Pancreas (tissue), 10 donors: ENCODE data around the gene OR5M3. TPM values are rescaled to one million over a fixed set of nuclear protein-coding genes. Genes with fewer than 3 reads are reported as not detected.

ENCODE experiments used
- ATAC-seq, 4 donors: fragments of 200-7000 bp; cut with Tn5 transposase; one replicate each; pipeline versions ENCODE4 v1.8.0 to v1.9.1; 2020; ENCODE audit warnings: mild to moderate bottlenecking in 4 of 4, moderate library complexity in 4 of 4
- DNase-seq, 6 donors: peaks; one replicate each; pipeline ENCODE4 v3.0.0-alpha.2; 2020
- FAIRE-seq: peaks from 2 replicates; lab custom pipeline; 2012; peaks lifted over from hg19 to GRCh38; lab: Jason Lieb, UNC
- H3K27ac ChIP-seq, 4 donors: fragments of 200-600 bp; sonication (generic); 1 replicate in 3 of 4; 2 replicates in 1 of 4; pipeline versions ENCODE4 v1.5.0 to v1.8.0; 2020
- H3K27me3 ChIP-seq, 4 donors: fragments of 200-600 bp; one replicate each; pipeline ENCODE4 v1.8.0; 2021
- H3K36me3 ChIP-seq, 3 donors: fragments of 200-600 bp; sonication (generic) in 1 of 3; one replicate each; pipeline versions ENCODE4 v1.5.0 to v1.8.0; 2020 to 2021
- H3K4me1 ChIP-seq, 3 donors: fragments of 200-600 bp; one replicate each; pipeline ENCODE4 v1.8.0; 2021
- H3K4me3 ChIP-seq, 4 donors: fragments of 200-600 bp; sonication (generic) in 2 of 4; one replicate each; pipeline versions ENCODE4 v1.5.0 to v1.8.0; 2020 to 2021
- H3K9me3 ChIP-seq, 4 donors: fragments of 200-600 bp; one replicate each; pipeline ENCODE4 v1.8.0; 2021
- CTCF ChIP-seq, 4 donors: fragments of 200-600 bp; sonication (generic) in 3 of 4; IDR thresholded peaks; one replicate each; pipeline versions ENCODE4 v1.5.0 to v1.8.0; 2021; ENCODE audit warnings: antibody characterized with exemption in 4 of 4
- WGBS, 2 donors: extraction: QIAGEN DNeasy Blood & Tissue Kit; methylation state at CpG; one replicate each; pipeline ENCODE4 v1.1.7; 2013; 5-methylcytosine and 5-hydroxymethylcytosine counted together
- intact Hi-C, 3 donors: fragments of 100-400 bp; cut with DNase I; formaldehyde crosslinking; loops; one replicate each; pipeline versions ENCODE4 v1.11.1 to v1.14.2; 2022
- polyA plus RNA-seq, 2 donors: library from polyadenylated mRNA; stranded (reverse); fragments of 200-250 nt; gene quantifications; one replicate each; pipeline ENCODE4 v1.2.3, GENCODE V29; 2013
- total RNA-seq, 6 donors: library from RNA; stranded (reverse); fragmentation: NEBNext Ultra II Directional in 4 of 6; extraction: Animal tissue kit (Norgen Biotek cat#: 25700) in 4 of 6; gene quantifications; one replicate each; pipeline versions ENCODE4 v1.2.1 to v1.2.4, GENCODE V29; 2021 to 2023
- donor health status: healthy with polysubstance abuse.
- donor health status: DM: no; HTN: no; CAD: no; lungs with moderate emphysema.
- donor health status: DM: no; HTN: no; CAD: no.
- donor health status: control.
- donor health status: control.
- donor health status: Bipolar disorder and iron deficiency.
- donor health status: DM: yes; HTN: yes; CAD: no.
- donor health status: DM: no; HTN: no; CAD: no.
- donor health status: DM: no; HTN: no; CAD: no.
- donor health status: DM: yes; HTN: yes; CAD: no.

The OR5M3 gene
- total RNA-seq (not detected), polyA plus RNA-seq (not detected)

- Histone ChIP-seq H3K4me3 (no peak within 1 kb of the TSS), H3K27ac (no peak within 1 kb of the TSS), H3K9me3 (no peaks in the 10 kb centered on the region), H3K36me3 (no peaks in the 10 kb centered on the region), H3K4me1 (no peaks in the 10 kb centered on the region), H3K27me3 (no peaks in the 10 kb centered on the region)
- intact Hi-C loops, result no loop called here
- FAIRE-seq (no peak), DNase-seq (no peak), ATAC-seq (no peak)
- WGBS, 2 donors, result 78 to 83% methylated on average over 6 of the region's 6 CpGs
- no peak for TF ChIP-seq CTCF (IDR thresholded peaks at IDR 0.05)
Measured at GRCh38 chr11:56473252-56473651, at the start of gene OR5M3. OR5M3 (minus strand) TSS chr11:56473352; CDS start chr11:56470497, 2,855 bp downstream.

GRCh38 chr11:56522008-56522407 lies 48.9 kb upstream of the OR5M3 start:
- no peaks in the 10 kb centered on the region for H3K27me3 ChIP-seq
- WGBS, 2 donors, result 60 to 67% methylated on average over 5 of the region's 5 CpGs
- FAIRE-seq, result no peak
- H3K27ac ChIP-seq, result no peak overlapping the region
- no peaks in the 10 kb centered on the region for H3K36me3 ChIP-seq
- intact Hi-C loops, result no loop called here
- no peak for DNase-seq
- no peaks in the 10 kb centered on the region for H3K4me1 ChIP-seq
- ATAC-seq, result no peak
- H3K9me3 ChIP-seq, result no peaks in the 10 kb centered on the region
- no peak overlapping the region for H3K4me3 ChIP-seq
- TF ChIP-seq CTCF (IDR thresholded peaks at IDR 0.05), result no peak

- WGBS, 2 donors, result 53 to 64% methylated on average over 1 of the region's 1 CpG
- DNase-seq (no peak), ATAC-seq (no peak), FAIRE-seq (no peak)
- Histone ChIP-seq H3K4me3 (no peak overlapping the region), H3K9me3 (no peaks in the 10 kb centered on the region), H3K27ac (no peak overlapping the region), H3K4me1 (no peaks in the 10 kb centered on the region), H3K36me3 (no peaks in the 10 kb centered on the region), H3K27me3 (no peaks in the 10 kb centered on the region)
- intact Hi-C loops, result no loop called here
- no peak for TF ChIP-seq CTCF (IDR thresholded peaks at IDR 0.05)
Measured at GRCh38 chr11:56513280-56513679, 40.1 kb upstream of the OR5M3 start.

GRCh38 chr11:56509439-56509838 lies 36.3 kb upstream of the OR5M3 start:
- no peak overlapping the region for H3K27ac ChIP-seq
- no peak for DNase-seq
- no peaks in the 10 kb centered on the region for H3K9me3 ChIP-seq

More at GRCh38 chr11:56509439-56509838, 36.3 kb upstream of the OR5M3 start:
- H3K36me3 ChIP-seq, result no peaks in the 10 kb centered on the region
- no peaks in the 10 kb centered on the region for H3K27me3 ChIP-seq
- H3K4me1 ChIP-seq, result no peaks in the 10 kb centered on the region
- intact Hi-C loops, result loop anchor here in 1 of 3 donors (10.0 kb wide), 1 partner anchor 55 kb away; no protein-coding TSS in a partner anchor
- 64 to 83% methylated on average over 1 of the region's 1 CpG for WGBS, 2 donors
- FAIRE-seq, result no peak
- no peak overlapping the region for H3K4me3 ChIP-seq
- no peak for TF ChIP-seq CTCF (IDR thresholded peaks at IDR 0.05)
- ATAC-seq, result no peak
